GM21737 (cell line): Measurements from ENCODE around the gene JARID2.

Source experiments
- ATAC-seq: cut with Tn5 transposase; IDR thresholded peaks from one replicate; pipeline ENCODE4 v1.9.1; 2021; ENCODE audit warnings: mild to moderate bottlenecking, moderate library complexity; ENCODE audit not compliant: unreplicated experiment

Gene JARID2

GRCh38 chr6:15246666-15247499, 1.0 kb downstream of the JARID2 start:
- no peak for ATAC-seq

DNA sequence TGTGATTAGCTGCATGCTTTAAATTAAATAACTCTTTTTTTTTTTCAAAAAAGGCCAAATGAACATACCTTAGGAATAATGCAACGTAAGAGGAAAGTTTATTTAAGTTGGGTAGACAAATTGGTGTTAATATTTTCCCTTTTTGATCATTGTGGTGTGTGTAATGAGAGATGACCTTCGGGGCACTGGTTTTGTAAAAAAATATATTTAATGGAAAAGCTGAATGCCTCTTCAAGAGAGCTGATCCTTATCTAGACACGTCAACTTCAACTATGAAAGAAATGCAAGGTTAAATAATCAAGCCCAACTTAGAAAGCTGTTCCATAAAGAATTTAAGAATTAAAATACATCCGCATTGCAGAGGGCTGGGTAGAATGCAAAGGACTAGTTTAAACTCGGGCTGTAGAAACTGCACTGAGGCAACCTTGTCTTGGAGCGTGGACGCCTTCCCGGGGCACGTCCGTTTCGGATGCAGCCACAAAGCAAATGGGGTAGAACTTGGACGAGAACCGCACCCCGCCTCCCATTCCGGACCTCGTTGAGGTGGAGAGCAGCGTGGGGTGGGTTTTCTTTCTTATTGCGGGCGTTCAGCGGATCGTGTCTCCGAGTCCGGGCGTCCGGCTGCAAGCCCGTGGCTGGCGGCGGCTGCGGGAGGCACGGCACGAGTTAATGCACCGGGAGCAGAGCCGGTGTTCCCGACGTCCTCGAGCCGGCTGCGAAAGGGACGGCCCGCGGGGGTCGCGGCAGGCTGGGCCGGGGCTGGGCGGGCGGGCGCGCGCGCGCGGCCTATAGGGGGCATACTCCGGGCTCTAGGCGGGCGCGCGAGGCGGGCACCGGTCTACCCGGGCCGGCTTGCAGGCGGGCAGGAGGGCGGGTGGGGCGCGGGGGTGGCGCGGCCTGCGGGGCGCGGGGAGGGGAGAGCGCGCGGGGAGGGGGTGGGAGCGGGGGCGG, 1.9 kb downstream of the JARID2 start:
- peak; percentile 8 for ATAC-seq

DNA sequence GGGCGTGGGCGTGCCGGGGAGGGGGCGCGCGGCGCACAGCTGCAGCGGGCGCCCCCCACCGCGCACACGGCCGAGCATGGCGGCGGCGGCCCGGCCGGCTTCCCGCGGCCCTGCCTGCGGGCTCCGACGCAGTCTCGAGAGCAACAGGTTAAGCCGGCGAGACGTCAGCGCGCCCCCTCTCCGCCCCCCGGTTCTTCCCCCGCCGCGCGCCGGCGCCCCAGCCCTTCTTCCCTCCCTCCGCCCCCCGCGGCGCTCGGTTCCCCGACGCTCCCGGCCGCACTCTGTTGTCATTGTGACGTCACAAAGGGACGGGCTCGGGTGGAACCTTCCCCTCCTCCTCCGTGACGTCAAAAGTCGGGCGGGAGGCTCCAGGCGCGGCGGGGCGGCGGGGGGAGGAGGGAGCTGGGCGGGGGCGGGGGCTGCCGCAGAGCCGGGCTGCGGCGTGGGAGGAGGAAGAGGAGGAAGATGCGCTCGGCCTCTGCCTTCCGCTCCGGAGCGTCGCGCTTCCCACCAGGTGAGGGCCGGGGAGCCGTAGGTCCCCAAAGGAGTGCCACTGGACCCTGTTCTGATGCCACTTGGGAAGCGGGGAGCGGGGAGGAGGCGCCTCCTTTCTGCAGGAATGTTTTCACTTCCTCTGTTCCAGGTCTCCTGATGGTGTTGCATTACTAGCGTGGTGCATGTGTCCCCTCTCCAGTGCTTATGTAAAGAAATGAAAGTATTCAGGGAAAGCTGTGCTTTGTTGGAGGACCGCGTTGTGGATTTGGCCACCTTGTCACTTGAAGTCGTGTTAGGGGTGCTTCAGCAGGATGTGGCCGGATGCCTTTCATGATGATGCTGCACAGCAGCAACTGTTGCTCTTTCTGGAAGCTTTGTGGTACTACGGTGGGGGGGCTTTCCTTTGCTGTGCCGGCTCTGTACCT, 2.8 kb downstream of the JARID2 start:
- ATAC-seq = peak; percentile 31

- ATAC-seq = no peak
Observed at GRCh38 chr6:15249371-15250019, 3.6 kb downstream of the JARID2 start.

GRCh38 chr6:15250187-15251168, 4.6 kb downstream of the JARID2 start:
- no peak for ATAC-seq

DNA sequence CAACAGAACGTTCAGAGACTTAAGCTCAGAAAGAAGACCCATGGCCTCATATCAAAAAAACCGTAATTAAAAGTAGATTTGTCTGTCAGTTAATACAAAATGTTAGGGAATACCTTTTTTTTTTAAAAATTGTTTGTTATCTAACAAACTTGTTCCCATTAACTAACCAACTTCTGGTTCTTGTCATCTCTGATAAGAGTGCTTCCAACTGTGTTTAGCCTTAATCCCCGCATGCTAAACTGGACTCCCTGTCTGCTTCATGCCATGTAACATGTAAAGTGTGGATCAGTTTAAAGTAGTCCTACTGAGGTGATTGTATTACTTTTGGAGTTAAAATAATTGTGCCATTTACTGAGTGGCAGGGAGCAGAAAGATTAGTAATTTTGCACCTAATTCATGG, 6.3 kb downstream of the JARID2 start:
- no peak for ATAC-seq

GRCh38 chr6:15253203-15254022, 7.5 kb downstream of the JARID2 start:
- no peak for ATAC-seq

- ATAC-seq = peak; percentile 29
Observed at GRCh38 chr6:15254070-15254975, 8.5 kb downstream of the JARID2 start.

DNA sequence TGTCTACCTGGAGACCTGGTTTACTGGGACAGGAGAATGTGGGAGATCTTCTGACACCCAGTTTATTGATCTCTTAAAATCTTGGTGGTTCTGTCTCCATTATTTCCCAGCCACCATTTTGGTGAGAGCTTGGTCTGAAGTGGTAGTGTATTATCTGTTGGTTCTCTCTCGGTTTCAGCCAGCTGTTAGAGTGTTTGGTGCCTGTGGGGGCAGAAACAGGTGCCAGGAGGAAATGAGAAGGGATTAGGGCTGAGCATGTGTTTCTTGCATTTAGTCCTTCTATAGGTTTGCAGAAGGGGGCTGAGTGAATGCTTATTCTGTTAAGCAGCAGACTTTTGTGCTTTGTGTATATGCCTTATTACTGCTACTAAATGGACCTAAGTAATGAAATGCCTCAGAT, 9.6 kb downstream of the JARID2 start:
- ATAC-seq = peak; percentile 56

GRCh38 chr6:15255909-15256395, 10.1 kb downstream of the JARID2 start:
- peak; percentile 3 for ATAC-seq

DNA sequence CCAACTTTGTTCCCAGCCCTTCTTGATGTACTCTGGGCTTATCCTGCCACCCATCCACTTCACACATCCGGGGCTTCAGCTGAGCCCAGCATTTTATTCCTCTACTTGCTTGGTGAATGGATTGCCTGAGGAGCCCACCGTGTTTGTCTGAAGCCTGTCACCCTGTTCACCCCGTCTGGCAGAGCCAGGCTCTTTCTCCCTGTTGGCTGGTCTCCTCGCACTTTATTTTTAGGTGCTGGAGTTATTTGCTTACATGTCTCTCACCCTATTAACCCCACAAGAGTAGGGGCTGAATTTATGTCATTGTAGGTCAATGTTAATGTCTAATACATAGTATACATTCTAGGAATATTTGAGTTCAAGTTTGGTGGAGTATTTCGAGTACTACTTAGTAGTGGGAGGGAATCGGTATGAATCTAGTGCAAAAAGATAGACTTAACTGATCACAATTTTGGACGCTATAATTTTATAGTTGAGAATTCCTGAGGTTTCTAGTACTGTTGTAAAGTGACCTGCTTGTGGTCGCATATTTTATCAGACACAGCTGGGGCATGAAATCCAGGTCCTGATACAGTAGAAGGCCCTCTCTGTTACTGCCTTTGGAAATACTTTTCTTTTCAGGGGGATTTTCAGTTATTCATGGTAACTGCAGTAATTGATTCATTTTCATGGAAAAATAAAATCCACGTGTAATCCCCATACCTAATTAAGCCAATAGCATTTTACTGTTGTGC, 10.8 kb downstream of the JARID2 start:
- no peak for ATAC-seq

GRCh38 chr6:15257357-15258132, 11.7 kb downstream of the JARID2 start:
- ATAC-seq = no peak

GRCh38 chr6:15259766-15260098, 13.9 kb downstream of the JARID2 start:
- ATAC-seq = no peak

DNA sequence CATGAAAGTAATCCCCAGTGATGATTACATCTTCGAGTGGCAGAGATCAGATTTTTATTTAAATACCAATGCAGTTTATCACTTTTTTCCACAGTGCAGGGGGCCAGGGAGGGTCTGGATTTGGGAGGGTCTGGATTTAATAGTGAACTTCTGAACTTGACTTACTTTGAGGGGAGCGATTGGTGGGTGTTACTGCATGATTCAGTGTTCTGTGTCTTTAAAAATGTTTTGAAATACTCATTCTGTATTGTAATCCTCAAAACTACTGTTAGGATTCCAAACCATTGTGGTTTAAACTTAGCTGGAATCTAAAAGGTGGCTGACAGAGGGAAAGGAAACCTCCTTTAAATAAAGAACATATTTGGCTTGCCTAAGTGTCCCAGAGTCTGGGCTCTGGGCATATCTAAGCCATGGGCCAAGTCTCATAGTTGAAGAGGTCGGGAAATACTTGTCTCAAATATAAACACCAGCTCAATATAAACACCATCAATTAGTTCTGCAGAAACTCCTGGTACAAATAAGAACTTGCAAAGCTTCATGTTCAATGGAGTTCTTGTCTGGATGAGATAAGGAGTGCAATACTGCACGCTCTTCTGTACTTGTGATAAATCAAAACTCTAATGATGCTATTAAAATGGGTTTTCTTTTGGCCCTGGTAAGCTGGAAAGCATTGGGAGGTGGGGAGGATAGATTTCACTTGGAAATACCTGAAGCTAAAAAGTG, 14.4 kb downstream of the JARID2 start:
- ATAC-seq = no peak

DNA sequence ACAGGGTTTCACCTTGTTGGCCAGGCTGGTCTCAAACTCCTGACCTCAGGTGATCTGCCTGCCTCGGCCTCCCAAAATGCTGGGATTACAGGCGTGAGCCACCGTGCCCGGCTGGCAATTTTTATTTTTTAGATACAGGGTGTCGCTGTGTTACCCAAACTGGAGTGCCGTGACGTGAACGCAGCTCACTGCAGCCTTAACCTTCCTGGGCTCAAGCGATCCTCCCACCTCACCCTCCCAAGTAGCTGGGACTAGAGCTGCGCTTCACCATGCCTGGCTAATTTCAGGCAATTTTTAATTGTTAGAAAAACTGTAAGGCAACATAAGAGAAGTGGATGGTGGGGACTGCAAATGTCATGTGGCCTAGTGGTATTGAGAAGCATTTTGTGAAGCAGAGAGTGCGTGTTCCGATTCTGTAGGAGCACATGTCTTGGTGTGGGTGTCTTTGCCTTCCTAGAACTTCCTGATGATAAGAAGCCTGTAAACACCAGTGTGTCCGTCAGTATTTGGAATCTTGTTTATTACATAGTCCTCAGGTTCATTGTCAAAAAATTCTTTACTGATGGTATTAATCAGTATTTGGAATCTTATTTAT, 18.0 kb downstream of the JARID2 start:
- ATAC-seq = no peak
